H1 (cell line): ENCODE data around the gene TNFRSF11A.

Source experiments
- HDAC6 ChIP-seq: IDR thresholded peaks from one replicate; pipeline ENCODE4 v1.7.1; 2012; ENCODE audit warnings: low read depth, mild to moderate bottlenecking, inconsistent platforms, low read length, moderate library complexity
- POLR2AphosphoS5 ChIP-seq: IDR thresholded peaks from 2 replicates; pipeline ENCODE4 v1.6.1; 2011; ENCODE audit warnings: low read depth, low read length
- RAD21 ChIP-seq, 2 experiments: IDR thresholded peaks in 1 of 2; conservative IDR thresholded peaks in 1 of 2; 2 replicates each; pipeline ENCODE4 v1.6.1; 2011; ENCODE audit warnings: low read depth in 2 of 2, low read length in 2 of 2, improper control_type of control experiment in 1 of 2, inconsistent platforms in 1 of 2, mild to moderate bottlenecking in 1 of 2, moderate library complexity in 1 of 2
- TF ChIP-seq, protein P1 (sequence below), 3 experiments: IDR thresholded peaks; 1 replicate in 2 of 3; 2 replicates in 1 of 3; pipeline versions ENCODE4 v1.5.1 to v1.6.1; 2011; ENCODE audit warnings: low read length in 3 of 3, mild to moderate bottlenecking in 3 of 3, inconsistent platforms in 2 of 3, low read depth in 1 of 3, moderate library complexity in 1 of 3; ENCODE audit not compliant: insufficient read depth in 1 of 3; ENCODE audit errors: control extremely low read depth in 1 of 3
- TF ChIP-seq, protein P2 (sequence below): IDR thresholded peaks from 2 replicates; pipeline ENCODE4 v1.6.1; 2011; ENCODE audit warnings: low read depth, mild to moderate bottlenecking, low read length; ENCODE audit not compliant: insufficient read depth

DNA sequence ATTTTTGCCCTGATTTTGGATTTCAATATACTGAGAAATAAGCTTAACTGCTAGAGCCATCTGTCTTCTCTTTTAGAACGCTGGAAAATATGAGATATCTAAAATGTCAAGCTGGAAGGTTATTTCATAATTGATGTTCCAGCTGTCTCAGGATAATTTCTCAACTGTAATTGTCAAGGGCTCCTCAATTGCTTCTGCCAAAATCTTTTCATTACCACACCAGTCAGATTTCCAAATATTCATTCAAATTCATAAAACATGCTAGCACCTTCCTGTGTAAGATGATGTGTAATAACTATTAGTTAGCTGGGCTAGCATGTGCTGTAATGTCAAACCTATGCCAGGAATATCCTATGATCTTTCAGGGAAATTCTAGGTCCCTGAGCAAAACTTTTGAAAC is 88.1 kb downstream of the TNFRSF11A start:
- TF ChIP-seq RAD21 (IDR thresholded peaks at IDR 0.05 in 1 of 2, conservative IDR thresholded peaks at IDR 0.05 in 1 of 2; ENCODE audit: low read depth in 2 of 2, low read length in 2 of 2) (no peak), HDAC6 (no peak), POLR2AphosphoS5 (no peak)
- TF ChIP-seq, protein P1, sequence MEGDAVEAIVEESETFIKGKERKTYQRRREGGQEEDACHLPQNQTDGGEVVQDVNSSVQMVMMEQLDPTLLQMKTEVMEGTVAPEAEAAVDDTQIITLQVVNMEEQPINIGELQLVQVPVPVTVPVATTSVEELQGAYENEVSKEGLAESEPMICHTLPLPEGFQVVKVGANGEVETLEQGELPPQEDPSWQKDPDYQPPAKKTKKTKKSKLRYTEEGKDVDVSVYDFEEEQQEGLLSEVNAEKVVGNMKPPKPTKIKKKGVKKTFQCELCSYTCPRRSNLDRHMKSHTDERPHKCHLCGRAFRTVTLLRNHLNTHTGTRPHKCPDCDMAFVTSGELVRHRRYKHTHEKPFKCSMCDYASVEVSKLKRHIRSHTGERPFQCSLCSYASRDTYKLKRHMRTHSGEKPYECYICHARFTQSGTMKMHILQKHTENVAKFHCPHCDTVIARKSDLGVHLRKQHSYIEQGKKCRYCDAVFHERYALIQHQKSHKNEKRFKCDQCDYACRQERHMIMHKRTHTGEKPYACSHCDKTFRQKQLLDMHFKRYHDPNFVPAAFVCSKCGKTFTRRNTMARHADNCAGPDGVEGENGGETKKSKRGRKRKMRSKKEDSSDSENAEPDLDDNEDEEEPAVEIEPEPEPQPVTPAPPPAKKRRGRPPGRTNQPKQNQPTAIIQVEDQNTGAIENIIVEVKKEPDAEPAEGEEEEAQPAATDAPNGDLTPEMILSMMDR (IDR thresholded peaks at IDR 0.05; ENCODE audit: control extremely low read depth in 1 of 3, insufficient read depth in 1 of 3, low read depth in 1 of 3, low read length in 3 of 3) = no peak
- TF ChIP-seq, protein P2, sequence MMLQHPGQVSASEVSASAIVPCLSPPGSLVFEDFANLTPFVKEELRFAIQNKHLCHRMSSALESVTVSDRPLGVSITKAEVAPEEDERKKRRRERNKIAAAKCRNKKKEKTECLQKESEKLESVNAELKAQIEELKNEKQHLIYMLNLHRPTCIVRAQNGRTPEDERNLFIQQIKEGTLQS = no peak
